GM19324 (cell line): ENCODE results near the gene EZR.

Source experiments
- ATAC-seq: cut with Tn5 transposase; IDR thresholded peaks from one replicate; pipeline ENCODE4 v1.9.1; 2021; ENCODE audit warnings: mild to moderate bottlenecking, moderate library complexity; ENCODE audit not compliant: unreplicated experiment, low FRiP score

EZR gene

DNA sequence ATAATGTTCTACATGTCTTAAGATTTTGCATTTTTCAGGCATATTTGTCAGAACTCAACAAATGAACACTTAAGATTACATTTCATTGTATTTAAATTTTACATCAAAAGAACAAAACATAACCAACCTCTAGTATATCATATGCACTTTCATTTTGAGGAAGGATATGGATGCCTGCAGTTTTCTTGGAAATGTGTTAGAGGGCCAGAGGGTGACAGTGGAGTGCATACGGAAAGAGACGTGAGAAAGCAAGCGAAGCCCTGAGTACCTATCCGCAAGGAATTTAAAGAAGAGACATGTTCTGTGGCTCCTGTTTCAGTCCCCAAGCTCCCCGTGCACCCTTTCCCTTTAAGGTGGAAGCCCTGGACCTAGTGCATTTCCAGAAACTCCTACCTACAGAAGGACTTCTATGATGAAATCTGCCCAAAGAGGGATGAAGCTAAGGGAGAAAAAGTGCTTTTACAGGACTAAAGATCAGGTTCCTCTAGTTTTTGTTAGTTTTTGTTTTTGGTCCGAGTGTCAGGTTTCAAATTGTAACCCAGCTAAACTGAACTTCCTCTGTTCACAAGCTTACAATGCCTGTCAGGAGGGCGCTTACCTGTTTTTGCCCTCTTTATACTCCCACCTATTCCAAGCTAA lies 38.8 kb downstream of the EZR start:
- ATAC-seq, result no peak

DNA sequence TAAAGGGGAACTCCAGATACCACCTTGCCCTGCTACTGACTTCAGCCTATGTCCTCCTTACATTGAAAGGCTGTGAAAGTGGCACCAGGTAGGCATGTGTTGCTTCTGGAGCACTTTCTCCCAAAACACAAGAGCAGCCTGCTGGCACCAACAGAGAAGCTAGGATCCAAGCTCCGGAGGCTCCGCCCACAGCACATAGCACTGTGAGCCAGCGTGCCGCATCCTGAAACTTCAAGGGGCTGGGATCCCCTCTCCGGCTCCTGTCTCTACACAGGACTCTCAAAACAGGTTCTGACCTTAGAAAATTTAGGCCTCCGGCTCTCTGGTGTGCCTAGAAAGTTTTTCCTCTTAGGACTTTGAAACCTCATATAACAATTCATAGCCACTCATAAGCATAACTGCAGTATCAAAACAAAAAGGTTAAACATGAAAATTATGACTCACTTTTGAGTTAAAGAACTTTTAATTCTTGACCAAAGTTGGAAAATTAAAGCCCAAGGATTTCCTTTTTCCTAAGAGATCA lies 41.1 kb downstream of the EZR start:
- no peak for ATAC-seq

DNA sequence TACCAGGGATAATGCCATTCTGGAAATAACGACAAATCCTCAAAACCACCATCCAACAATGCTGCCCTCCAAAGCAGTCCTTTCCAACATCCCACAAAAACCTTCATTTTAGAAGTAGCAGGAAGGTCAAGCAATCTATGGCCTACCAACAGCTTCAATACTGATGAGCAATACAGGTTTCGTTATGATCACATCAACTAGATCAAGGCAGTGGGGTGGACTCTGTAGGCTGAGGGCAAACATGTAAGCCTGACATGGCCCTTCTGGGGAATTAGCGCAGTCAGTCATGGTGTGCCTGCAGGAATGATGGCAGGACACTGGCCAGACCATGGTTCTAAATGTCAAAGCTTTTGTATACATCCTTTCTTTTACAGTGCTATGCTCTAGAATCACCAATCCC lies 41.7 kb downstream of the EZR start:
- no peak for ATAC-seq

DNA sequence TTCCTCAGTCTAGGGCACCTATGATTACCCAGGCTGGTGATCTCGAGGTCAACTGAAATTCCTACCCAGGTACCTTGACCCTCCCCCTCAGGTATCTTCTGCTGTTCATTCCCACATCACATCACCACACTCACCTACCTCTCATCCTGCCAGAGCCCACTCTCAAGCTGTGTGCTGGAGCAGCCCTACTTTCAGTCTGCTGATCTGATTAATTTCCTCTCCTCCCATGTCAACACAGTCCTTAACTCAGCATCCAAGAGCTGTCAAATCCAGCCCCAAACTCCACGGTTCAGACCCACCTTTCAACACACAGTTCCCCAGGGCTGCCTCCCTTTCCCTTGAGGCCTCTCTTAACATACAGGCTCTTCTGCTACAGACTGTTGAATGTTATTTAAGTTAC lies 42.4 kb downstream of the EZR start:
- no peak for ATAC-seq

DNA sequence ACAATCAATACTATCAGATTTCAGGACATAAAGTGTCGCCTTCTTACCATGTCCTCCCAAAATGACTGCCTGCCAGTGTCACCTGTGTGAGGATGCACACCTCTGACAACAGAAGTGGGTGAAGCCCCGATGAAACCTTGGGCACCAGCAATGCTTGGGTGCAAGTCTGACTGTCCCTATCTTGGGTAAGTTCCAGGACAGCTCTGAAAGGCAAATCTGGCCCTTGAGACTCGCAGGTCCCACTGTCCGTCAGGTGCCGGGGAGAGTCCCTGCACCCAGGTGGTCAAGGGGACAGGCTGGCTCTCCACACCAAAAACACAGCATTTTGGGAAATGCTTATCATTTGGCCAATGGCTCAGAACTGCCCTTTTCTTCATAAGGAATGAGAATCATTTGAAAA lies 43.3 kb downstream of the EZR start:
- ATAC-seq, result no peak

DNA sequence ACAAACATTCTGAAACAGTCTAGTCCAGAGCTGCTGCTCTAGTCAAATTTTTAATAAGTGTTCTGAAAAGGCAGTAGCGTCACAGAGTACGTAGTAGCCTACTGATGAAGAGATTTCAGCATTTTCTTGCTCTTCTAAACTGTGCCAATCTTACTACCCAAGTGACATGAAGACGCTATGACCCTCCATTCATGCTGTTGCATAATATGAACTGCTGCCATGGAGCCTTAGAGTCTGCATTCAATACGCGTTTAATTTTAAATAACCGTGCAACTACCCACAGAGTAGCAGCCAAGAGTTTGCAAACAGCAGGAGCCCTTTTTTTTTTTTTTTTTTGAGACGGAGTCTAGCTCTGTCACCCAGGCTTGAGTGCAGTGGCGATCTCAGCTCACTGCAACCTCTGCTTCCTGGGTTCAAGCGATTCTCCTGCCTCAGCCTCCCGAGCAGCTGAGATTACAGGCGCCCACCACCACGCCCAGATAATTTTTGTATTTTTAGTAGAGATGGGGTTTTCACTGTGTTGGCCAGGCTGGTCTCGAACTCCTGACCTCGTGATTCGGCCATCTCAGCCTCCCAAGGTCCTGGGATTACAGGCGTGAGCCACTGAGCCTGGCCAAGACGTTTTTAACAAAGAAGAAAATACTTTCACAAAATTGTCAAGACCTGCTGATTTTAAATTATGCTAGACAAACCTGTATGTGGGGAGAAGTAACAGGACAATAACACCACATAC lies 44.3 kb downstream of the EZR start:
- no peak for ATAC-seq

DNA sequence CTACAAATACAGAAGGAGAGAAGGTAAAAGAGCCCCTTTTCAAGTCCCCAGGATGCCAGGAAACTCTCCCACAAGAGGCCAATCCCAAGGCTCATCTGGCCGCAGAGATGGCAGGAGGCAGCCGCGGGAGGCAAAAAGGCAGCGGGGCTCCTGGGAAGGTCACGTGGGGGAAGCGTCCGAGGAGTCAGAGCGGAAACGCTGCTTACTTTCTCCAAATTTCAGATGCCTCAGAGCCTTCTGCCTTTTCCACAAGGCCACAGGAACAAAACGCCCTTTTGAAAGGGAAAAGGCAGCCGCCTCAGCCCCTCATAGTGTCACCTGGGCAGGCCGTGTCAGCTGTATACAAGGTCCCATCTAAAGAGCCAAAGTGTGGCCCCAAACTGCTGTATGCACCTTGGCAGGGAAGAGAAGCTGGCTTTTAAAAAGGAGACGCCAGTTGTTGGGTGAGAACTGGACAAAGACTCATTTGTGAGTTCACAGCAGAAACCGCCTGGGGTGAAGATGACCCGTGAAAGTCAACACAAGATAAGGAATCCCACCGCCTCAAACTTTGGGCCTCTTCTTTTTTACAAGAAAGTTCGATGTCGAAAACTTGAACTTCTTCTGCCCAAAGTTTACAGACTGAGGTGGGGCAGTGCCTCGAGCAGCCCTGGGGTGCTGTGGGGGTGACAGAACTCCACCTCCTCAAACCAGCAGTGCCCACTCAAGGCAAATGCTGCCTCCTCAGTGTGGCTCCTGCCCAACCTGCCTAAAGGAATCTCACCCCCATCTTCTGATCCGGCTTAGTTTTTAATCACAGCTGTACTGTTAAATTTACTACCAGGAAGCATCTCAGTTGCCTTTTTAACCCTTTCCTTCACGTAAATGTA lies 45.4 kb downstream of the EZR start:
- ATAC-seq, result no peak

DNA sequence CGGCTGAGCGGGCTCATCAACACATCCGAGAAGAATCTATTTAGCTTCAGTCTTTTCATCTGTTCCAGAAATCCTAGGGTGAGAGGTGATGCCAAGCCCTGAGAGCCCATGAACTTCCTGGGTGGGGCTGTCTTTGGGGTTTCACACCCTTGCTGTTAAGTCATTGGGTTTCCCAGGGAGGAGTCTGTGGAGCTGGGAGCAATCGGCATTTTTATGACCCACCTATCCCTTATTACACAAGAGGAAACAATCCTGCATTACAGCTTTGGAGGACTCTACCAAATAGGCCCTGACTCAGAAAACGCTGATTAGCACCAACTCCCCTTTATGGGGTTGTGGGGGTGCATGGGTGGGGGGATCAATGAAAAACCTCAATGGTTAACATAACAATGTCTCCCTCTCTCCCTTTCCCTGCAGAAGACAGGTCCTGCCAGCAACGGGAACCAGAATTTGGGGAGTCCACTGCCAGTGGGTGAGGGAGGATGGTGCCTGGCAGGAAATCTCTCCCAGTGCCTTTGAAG lies 46.3 kb downstream of the EZR start:
- ATAC-seq, result no peak

DNA sequence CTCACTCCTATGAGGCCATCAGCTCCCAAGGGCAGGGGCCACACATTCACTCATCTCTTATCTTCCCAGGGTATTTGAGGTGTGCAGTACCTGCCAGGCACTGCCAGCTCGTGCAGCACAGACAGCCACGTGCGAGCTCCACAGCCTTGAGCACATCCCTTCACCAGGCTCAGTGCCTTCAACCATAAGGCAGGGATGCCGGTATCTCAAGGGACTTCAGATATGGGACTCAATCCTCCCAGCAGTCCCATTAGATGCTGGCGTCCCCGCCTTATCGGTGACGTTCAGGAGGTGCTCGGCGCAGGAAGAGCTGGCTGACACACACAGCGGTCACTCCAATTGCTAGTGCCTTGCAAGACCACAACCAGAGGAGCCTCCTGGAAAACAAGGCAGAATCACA lies 47.0 kb downstream of the EZR start:
- ATAC-seq, result no peak

DNA sequence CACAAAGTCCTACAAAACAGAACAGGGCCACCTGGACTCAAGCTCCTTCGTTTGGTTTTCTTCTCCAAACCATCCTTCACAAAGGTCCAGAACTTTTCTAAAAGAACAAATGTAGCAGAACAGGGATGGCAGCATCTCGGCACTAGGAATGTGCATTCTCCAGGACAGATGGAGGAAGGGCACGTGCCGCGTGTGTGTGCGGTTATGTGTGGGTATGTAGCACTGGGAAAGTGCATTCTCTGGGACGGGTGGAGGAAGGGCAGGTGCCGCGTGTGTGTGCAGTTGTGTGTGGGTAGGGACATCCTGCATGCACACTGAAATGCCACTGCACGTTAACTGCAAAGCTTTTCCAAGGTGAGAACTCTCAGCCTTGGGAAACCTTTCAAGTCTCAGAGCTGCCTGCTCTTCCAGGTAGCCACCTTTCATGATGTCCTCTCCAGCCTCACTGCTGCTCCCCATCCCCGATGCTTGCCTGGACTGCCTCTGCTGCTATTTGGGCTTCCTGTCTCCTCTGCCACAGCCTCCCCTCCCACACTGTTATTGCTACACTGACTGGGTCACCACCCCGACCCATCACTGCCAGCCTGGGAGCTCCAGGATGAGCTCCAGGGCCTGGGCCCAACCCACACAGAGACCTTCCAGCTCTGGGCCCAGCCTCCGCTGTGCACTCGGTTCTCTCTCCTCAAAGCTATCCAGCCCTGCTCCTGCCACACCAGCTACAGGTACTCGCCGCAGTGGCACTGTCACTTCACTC lies 47.6 kb downstream of the EZR start:
- no peak for ATAC-seq

DNA sequence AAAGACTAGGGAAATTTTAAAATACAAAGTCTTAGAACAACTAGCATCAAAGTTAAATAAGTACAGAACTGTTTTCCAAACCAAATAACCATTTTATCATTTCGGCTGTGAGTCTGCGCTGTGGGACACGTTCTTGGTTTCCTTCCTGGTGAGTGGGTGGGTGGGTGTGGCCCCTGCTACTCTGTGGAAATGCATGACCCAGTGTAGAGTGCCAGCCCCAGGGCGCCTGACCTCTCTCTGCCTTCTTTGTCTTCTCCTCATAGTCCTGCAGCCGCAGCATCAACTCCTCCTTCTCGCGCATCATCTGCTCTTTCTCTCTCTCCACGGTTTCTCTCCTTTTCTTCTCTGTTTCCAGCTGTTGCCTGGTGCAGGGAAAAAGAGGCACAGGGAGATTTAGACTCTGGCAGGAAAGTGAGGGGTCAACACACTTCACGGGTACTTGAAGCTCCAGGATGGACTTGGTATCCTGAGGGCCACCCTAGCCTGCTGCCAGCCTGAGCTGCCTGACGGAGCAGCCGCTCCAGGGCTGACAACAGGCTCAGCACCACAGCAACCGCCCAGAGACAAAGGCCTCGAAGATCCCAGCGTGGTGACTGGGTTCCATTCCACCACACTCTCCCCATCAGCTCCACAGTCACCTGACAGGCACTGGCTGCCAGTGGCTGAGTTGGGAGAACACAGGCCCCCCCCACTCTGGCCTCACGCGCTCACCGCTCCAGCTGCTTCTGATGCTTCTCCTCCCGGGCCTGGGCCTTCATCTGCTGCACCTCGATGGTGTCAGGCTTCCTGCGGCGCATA lies 48.4 kb downstream of the EZR start:
- no peak for ATAC-seq

DNA sequence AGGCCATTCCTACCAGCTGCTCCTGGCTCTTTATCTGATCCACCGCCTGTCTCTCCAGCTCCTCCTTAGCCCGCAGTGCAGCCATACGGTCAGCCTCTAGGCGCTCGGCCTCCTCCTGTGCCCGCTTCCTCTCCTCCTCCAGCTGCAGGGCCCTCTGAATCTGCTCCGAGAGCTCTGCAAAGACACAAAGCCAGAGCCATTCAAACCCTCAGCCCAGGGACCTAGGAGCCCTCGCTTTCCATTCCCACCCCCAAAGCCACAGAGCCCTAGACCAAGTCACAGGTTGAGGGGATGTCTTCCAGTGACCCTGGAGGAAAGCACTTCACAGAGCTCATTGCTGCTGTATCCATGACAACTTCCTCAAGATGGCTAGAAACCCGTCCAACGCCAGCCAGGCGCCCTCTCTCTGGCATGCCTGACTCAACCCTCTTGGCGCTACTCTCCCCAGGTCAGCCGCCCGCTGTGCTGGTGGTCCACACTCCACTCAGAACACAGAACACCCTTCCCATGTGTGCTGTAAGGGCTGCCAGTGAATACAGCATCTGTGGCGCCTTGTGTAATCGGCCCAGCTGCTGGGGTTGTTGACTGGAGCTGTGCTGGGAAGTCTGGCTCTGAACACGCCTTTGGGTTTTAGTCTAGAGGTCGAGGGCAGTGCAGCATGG lies 49.3 kb downstream of the EZR start:
- ATAC-seq, result no peak

DNA sequence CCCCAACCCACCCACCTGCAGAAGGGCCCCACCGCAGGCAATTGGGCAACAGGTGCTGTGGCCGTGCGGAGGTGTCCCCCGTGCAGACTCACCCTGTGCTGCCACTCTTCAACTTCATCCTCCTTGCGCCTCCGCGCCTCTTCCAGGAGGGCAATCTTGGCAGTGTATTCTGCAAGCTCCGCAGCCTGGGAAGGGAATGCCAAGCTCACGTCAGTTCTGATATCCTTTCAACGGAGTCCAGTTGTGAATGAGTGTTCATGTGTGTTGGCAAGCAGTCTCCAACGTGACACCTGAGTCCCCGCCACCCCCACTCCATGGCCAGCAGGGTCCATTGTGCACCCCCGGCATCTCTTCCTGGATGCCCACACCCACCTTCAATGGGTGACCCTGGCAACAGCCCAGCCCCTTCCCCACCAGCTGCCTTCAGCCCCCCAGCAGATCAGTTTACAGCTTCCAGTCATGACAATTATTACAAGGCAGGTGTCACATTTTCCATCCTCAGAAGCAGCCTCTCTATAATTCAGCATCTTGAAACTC lies 49.9 kb downstream of the EZR start:
- ATAC-seq, result no peak

DNA sequence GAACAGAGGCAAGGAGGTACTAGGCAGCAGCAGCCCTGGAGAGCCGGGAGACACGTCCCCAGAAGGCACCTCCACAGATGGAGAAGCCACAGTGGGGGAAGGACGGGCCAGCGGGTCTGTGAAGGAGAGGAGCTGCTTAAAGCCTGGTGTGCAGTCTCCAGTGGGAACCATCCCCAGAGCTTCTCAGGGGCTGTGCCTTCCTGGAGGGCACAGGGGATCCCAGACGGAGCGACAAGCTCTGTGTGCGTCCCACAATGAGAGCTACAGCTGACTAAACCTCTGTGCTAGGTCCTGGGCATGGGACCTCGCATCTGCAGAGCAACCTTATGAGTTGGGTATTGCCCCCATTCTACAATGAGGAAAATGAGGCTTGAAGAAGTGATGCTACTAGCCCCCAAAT lies 50.7 kb downstream of the EZR start:
- ATAC-seq, result no peak

DNA sequence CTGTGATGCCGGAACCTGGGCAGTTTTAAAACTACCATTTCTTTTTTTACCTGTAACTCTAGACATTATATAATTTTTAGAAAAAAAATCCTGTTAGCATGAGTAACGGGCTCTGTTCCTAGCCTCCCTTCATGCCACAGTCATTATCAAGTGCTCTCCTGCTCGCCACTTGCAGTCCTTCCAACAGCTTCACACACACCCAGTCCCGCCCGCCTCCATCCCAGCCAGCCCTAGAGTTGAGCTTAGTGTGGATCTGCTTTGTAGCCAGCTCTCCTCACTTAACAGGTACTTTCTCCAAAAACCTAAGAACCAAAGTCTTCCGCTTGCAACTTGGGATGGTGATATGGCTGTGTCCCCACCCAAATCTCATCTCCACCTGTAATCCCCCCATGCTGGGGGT lies 51.5 kb downstream of the EZR start:
- no peak for ATAC-seq

DNA sequence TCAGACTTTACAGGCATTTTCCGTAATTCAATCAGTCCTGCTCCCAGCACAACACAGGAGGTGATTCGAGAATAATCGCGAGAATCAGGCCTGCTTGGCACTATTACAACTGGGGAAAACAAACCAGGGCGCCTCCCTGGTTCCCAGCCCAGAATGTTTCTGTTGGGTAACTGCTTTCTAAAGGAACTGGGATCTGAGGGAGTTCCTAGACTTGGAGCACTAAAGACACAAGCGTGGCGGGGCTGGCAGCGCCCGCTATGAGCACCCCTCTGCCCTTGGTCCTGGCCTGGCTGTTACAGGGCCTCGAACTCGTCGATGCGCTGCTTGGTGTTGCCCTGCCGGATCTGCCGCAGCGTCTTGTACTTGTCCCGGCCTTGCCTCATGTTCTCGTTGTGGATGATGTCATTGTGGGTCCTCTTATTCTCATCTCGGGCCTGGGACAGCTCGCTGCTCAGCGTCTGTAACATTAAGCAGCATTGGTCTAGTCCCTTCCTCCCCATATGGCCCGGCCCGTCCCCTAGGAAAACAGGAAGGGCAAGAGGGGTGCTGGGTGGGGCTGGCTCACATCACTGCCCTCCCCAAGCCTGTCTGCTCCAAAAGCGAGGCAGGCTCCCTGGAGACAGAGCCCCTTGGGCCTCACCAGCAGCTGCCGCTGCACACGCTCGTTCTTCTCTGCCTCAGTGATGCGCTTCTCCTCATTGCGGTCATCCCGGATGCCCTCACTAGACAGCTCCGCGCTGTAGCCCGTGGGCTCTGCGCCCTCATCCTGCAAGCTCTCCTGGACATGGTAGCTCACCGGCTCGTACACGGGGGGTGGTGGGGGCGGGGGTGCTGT lies 52.3 kb downstream of the EZR start:
- ATAC-seq, result no peak

DNA sequence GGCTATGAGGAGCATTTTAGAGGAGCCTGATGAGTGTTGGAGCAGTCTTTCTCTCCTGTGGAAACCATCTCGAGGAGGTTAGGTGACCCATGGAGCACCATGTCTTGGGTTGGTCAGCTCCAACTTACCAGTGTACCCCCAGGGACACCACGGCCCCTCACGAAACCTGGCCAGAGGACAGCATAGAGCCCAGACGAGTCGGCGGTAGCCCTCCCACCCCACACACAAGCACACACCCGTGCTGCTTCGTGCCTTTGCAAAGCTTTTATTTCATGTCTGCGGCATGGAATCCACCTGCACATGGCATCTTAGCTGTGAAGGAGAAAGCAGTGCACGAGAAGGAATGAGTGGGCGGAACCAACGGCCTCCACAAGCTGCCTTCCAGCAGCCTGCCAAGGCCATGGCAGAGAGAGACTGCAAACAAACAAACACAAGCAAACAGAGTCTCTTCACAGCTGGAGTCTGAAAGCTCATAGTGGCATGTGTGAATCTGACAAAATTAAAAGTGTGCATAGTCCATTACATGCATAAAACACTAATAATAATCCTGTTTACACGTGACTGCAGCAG lies 53.6 kb downstream of the EZR start:
- ATAC-seq, result no peak

DNA sequence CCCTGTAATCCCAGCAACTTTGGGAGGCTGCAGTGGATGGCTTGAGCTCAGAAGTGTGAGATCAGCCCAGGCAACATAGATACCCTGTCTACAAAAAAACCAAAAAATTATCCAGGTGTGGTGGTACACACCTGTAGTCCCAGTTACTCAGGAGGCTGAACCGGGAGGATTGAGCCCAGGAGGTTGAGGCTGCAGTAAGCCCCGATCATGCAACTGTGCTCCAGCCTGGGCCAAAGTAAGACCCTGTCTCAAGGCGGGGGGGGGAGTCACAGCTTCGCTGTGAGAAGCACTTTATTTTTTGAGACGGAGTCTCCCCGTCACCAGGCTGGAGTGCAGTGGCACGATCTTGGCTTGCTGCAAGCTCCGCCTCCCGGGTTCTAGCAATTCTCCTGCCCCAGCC lies 54.2 kb downstream of the EZR start:
- ATAC-seq, result no peak
